OCI-LY1 (cell line): ENCODE data around the gene HEY2.
A peak's percentile ranks its signal among the peaks of the same experiment; 100 is the strongest.

Experiments
- H2AFZ ChIP-seq: fragments of 200-600 bp; sonication (generic), shearing (Covaris generic); 2 replicates; pipeline ENCODE4 v1.6.0; 2014; ENCODE audit warnings: antibody characterized with exemption, mild to moderate bottlenecking, low read length
- H3F3A ChIP-seq: fragments of 200-600 bp; sonication (generic), shearing (Covaris generic); 2 replicates; pipeline ENCODE4 v1.6.0; 2014; ENCODE audit warnings: mild to moderate bottlenecking, antibody characterized with exemption, low read length, moderate library complexity; ENCODE audit not compliant: insufficient read depth
- H3K27ac ChIP-seq: fragments of 200-600 bp; sonication (generic); 2 replicates; pipeline ENCODE4 v1.5.1; 2014; ENCODE audit warnings: low read length, mixed run types, mild to moderate bottlenecking, low read depth; ENCODE audit not compliant: poor library complexity, severe bottlenecking
- H3K27me3 ChIP-seq: fragments of 200-600 bp; sonication (generic); 2 replicates; pipeline ENCODE4 v1.6.0; 2014; ENCODE audit warnings: antibody characterized with exemption, mild to moderate bottlenecking, low read length, moderate library complexity; ENCODE audit not compliant: insufficient read depth
- H3K36me3 ChIP-seq: fragments of 200-600 bp; sonication (generic); 2 replicates; pipeline ENCODE4 v1.6.1; 2014; ENCODE audit warnings: mild to moderate bottlenecking, antibody characterized with exemption, low read length, moderate library complexity, mixed read lengths; ENCODE audit not compliant: insufficient read depth
- H3K4me1 ChIP-seq: fragments of 200-600 bp; sonication (generic); 2 replicates; pipeline ENCODE4 v1.5.1; 2014; ENCODE audit warnings: mild to moderate bottlenecking, low read length, moderate library complexity; ENCODE audit not compliant: insufficient read depth, severe bottlenecking
- H3K4me2 ChIP-seq: fragments of 200-600 bp; sonication (generic), shearing (Covaris generic); 2 replicates; pipeline ENCODE4 v1.6.1; 2014; ENCODE audit warnings: low read length
- H3K4me3 ChIP-seq: fragments of 200-600 bp; sonication (generic); 2 replicates; pipeline ENCODE4 v1.5.1; 2014; ENCODE audit warnings: low read length, low read depth, mild to moderate bottlenecking, mixed read lengths; ENCODE audit not compliant: poor library complexity, severe bottlenecking
- H3K79me2 ChIP-seq: fragments of 200-600 bp; shearing (Covaris generic); 2 replicates; pipeline ENCODE4 v1.6.1; 2016; ENCODE audit warnings: mixed run types, low read length, mixed read lengths; ENCODE audit not compliant: insufficient read depth
- H3K9ac ChIP-seq: fragments of 200-600 bp; sonication (generic), shearing (Covaris generic); 2 replicates; pipeline ENCODE4 v1.6.1; 2014; ENCODE audit warnings: mild to moderate bottlenecking, low read length, mixed read lengths
- H3K9me2 ChIP-seq: fragments of 200-600 bp; sonication (generic), shearing (Covaris generic); 2 replicates; pipeline ENCODE4 v1.6.1; 2014; ENCODE audit warnings: low read depth, mild to moderate bottlenecking, low read length, mixed read lengths
- H3K9me3 ChIP-seq: fragments of 200-600 bp; shearing (Covaris generic); 2 replicates; pipeline ENCODE4 v1.6.1; 2014; ENCODE audit warnings: low read length, mixed read lengths
- H4K20me1 ChIP-seq: fragments of 200-600 bp; sonication (generic), shearing (Covaris generic); 2 replicates; pipeline ENCODE4 v1.6.0; 2016; ENCODE audit warnings: mild to moderate bottlenecking, low read length; ENCODE audit not compliant: insufficient read depth
- EZH2 ChIP-seq: fragments of 200-600 bp; sonication (generic), shearing (Covaris generic); IDR thresholded peaks from 2 replicates; pipeline ENCODE4 v1.8.0; 2017; ENCODE audit warnings: borderline replicate concordance, mixed run types, mild to moderate bottlenecking, antibody characterized with exemption, low read length, moderate library complexity, mixed read lengths
- TF ChIP-seq, protein P1 (sequence below): fragments of 200-600 bp; sonication (generic), shearing (Covaris generic); IDR thresholded peaks from 2 replicates; pipeline ENCODE4 v1.5.1; 2017; ENCODE audit warnings: mild to moderate bottlenecking, antibody characterized with exemption, low read length, moderate library complexity, mixed read lengths

Gene HEY2

DNA sequence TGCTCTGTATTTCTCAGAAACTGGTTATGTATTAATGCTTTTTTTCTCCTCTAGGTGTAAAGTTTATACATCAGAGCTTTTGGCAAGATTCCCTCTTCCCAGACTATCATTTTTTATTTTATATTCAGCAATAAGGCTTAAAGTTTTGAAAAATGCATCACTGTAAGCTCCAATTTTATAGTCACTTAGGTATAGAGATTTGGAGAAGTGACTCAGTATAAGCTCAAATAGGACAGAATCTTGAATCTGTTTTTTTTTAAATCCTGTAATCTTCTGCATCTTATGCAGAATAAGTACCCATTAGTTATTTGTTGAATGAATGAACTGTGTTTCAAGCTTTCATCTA lies 42.4 kb downstream of the HEY2 start:
- Histone ChIP-seq H3F3A (no peaks in the 10 kb centered on the region), H3K9ac (peak overlapping the region; percentile 82), H3K27ac (peak overlapping the region; percentile 96), H3K36me3 (no peaks in the 10 kb centered on the region), H3K4me3 (peak overlapping the region; percentile 87), H4K20me1 (no peaks in the 10 kb centered on the region), H3K27me3 (no peaks in the 10 kb centered on the region), H2AFZ (no peak overlapping the region), H3K4me2 (peak overlapping the region; percentile 89), H3K4me1 (peaks cover 77% of the 10 kb centered on the region), H3K79me2 (peaks cover 45% of the 10 kb centered on the region), H3K9me3 (no peaks in the 10 kb centered on the region), H3K9me2 (no peaks in the 10 kb centered on the region)
- no peak for TF ChIP-seq EZH2
- TF ChIP-seq, protein P1, sequence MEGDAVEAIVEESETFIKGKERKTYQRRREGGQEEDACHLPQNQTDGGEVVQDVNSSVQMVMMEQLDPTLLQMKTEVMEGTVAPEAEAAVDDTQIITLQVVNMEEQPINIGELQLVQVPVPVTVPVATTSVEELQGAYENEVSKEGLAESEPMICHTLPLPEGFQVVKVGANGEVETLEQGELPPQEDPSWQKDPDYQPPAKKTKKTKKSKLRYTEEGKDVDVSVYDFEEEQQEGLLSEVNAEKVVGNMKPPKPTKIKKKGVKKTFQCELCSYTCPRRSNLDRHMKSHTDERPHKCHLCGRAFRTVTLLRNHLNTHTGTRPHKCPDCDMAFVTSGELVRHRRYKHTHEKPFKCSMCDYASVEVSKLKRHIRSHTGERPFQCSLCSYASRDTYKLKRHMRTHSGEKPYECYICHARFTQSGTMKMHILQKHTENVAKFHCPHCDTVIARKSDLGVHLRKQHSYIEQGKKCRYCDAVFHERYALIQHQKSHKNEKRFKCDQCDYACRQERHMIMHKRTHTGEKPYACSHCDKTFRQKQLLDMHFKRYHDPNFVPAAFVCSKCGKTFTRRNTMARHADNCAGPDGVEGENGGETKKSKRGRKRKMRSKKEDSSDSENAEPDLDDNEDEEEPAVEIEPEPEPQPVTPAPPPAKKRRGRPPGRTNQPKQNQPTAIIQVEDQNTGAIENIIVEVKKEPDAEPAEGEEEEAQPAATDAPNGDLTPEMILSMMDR, result no peak

DNA sequence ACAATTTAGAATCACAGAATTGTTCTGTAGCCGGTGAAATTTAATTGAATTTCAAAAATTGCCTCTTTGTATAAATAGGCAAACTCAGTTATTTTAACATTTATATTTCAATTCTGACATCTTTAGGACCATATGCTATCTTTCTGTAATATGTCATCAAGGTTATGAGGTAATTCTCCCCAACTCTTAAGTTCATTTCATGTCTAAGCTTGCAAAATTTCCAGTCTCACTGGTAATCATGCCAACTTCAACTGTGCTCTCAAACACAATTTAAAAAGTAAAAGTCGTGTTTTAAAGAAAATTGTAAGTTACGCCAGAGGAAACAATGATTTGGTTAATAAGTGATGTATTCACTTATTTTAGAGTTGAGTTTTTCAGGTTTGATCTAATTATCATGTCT lies 42.7 kb downstream of the HEY2 start:
- TF ChIP-seq, protein P1, result no peak
- no peak for TF ChIP-seq EZH2

GRCh38 chr6:125792680-125793079 lies 43.2 kb downstream of the HEY2 start:
- H3K4me3 ChIP-seq, result peak overlapping the region; percentile 87

More for the DNA sequence above, 42.7 kb downstream of the HEY2 start:
- H3F3A ChIP-seq, result no peaks in the 10 kb centered on the region
- no peaks in the 10 kb centered on the region for H3K9me3 ChIP-seq
- H3K27ac ChIP-seq, result peak overlapping the region; percentile 96
- H3K79me2 ChIP-seq, result peaks cover 45% of the 10 kb centered on the region
- H3K27me3 ChIP-seq, result no peaks in the 10 kb centered on the region
- H3K9ac ChIP-seq, result peak overlapping the region; percentile 82
- H3K36me3 ChIP-seq, result no peaks in the 10 kb centered on the region
- no peak overlapping the region for H2AFZ ChIP-seq
- peaks cover 81% of the 10 kb centered on the region for H3K4me1 ChIP-seq
- H3K9me2 ChIP-seq, result no peaks in the 10 kb centered on the region
- no peaks in the 10 kb centered on the region for H4K20me1 ChIP-seq
- peak overlapping the region; percentile 87 for H3K4me3 ChIP-seq
- peak overlapping the region; percentile 89 for H3K4me2 ChIP-seq

More at GRCh38 chr6:125792680-125793079, 43.2 kb downstream of the HEY2 start:
- Histone ChIP-seq H2AFZ (no peak overlapping the region), H3K9ac (peak overlapping the region; percentile 82), H4K20me1 (no peaks in the 10 kb centered on the region), H3K27me3 (no peaks in the 10 kb centered on the region), H3K36me3 (no peaks in the 10 kb centered on the region), H3K27ac (peak overlapping the region; percentile 96), H3K79me2 (peaks cover 45% of the 10 kb centered on the region), H3F3A (no peaks in the 10 kb centered on the region), H3K9me2 (no peaks in the 10 kb centered on the region), H3K9me3 (no peaks in the 10 kb centered on the region), H3K4me2 (peak overlapping the region; percentile 89), H3K4me1 (peaks cover 86% of the 10 kb centered on the region)
- TF ChIP-seq EZH2, result no peak
- TF ChIP-seq, protein P1, result no peak
